Activated CD4-positive, CD25-positive, alpha-beta regulatory T cell (primary cell): Measurements from ENCODE around the gene PGBD5.
"Not testable (repeated sequence)": the region's sequence is repeated elsewhere in the genome, so short reads cannot be mapped to it uniquely, and the experiment has no call there.

ENCODE experiments used
- DNase-seq, 4 experiments: peaks; one replicate each; lab custom pipeline; 2025; lab: John Stamatoyannopoulos, UW

Gene PGBD5

GRCh38 chr1:230425252-230426091 lies 660 bp downstream of the PGBD5 start:
- no peak for DNase-seq

GRCh38 chr1:230424391-230425251 lies 1.5 kb downstream of the PGBD5 start:
- no peak for DNase-seq

GRCh38 chr1:230423951-230424350 lies 2.2 kb downstream of the PGBD5 start:
- no peak for DNase-seq

- no peak for DNase-seq
These were observed 2.9 kb downstream of the PGBD5 start for GRCh38 chr1:230423261-230423660.

- no peak for DNase-seq
These were observed 3.7 kb downstream of the PGBD5 start for GRCh38 chr1:230422221-230422981.

- DNase-seq, result no peak
These were observed 4.7 kb downstream of the PGBD5 start for GRCh38 chr1:230421481-230421880.

GRCh38 chr1:230420372-230420771 lies 5.8 kb downstream of the PGBD5 start:
- DNase-seq, result not testable (repeated sequence)

GRCh38 chr1:230416430-230416829 lies 9.7 kb downstream of the PGBD5 start:
- no peak for DNase-seq

- no peak for DNase-seq
These were observed 10.6 kb downstream of the PGBD5 start for GRCh38 chr1:230415405-230416132.

GRCh38 chr1:230414694-230415093 lies 11.4 kb downstream of the PGBD5 start:
- DNase-seq, result no peak

- no peak for DNase-seq
These were observed 12.0 kb downstream of the PGBD5 start for GRCh38 chr1:230414102-230414501.

GRCh38 chr1:230413061-230413460 lies 13.1 kb downstream of the PGBD5 start:
- no peak for DNase-seq

- no peak for DNase-seq
These were observed 17.2 kb downstream of the PGBD5 start for GRCh38 chr1:230408971-230409370.

- DNase-seq, result no peak
These were observed 18.8 kb downstream of the PGBD5 start for GRCh38 chr1:230407351-230407750.

- not testable (repeated sequence) for DNase-seq
These were observed 19.4 kb downstream of the PGBD5 start for GRCh38 chr1:230406727-230407126.

- DNase-seq, result no peak
These were observed 22.7 kb downstream of the PGBD5 start for GRCh38 chr1:230403442-230403841.

- no peak for DNase-seq
These were observed 24.3 kb downstream of the PGBD5 start for GRCh38 chr1:230401763-230402294.

GRCh38 chr1:230401101-230401500 lies 25.0 kb downstream of the PGBD5 start:
- no peak for DNase-seq

GRCh38 chr1:230400007-230400344 lies 26.2 kb downstream of the PGBD5 start:
- DNase-seq, result no peak

GRCh38 chr1:230399321-230400006 lies 26.7 kb downstream of the PGBD5 start:
- DNase-seq, result no peak

- no peak for DNase-seq
These were observed 27.3 kb downstream of the PGBD5 start for GRCh38 chr1:230398856-230399255.
